Endothelial cell of umbilical vein (primary cell): ENCODE measurements around the gene TPM1.

Source experiments
- EZH2 ChIP-seq: IDR thresholded peaks from 2 replicates; pipeline ENCODE4 v1.6.1; 2012; ENCODE audit warnings: borderline replicate concordance, low read depth, mild to moderate bottlenecking, moderate library complexity, low read length, inconsistent platforms; ENCODE audit not compliant: severe bottlenecking
- POLR2AphosphoS5 ChIP-seq: IDR thresholded peaks from 2 replicates; pipeline ENCODE4 v1.6.1; 2012; ENCODE audit warnings: low read depth, mild to moderate bottlenecking, control low read depth, low read length, moderate library complexity; ENCODE audit not compliant: insufficient read depth
- TF ChIP-seq, protein P1 (sequence below), 2 donors: IDR thresholded peaks; 1 replicate in 1 of 2; 2 replicates in 1 of 2; pipeline ENCODE4 v1.5.1; 2011; ENCODE audit warnings: low read length in 2 of 2, mild to moderate bottlenecking in 2 of 2, moderate library complexity in 2 of 2, control low read depth in 1 of 2, inconsistent platforms in 1 of 2, low read depth in 1 of 2; ENCODE audit not compliant: insufficient read depth in 1 of 2; ENCODE audit errors: extremely low read depth in 1 of 2

DNA sequence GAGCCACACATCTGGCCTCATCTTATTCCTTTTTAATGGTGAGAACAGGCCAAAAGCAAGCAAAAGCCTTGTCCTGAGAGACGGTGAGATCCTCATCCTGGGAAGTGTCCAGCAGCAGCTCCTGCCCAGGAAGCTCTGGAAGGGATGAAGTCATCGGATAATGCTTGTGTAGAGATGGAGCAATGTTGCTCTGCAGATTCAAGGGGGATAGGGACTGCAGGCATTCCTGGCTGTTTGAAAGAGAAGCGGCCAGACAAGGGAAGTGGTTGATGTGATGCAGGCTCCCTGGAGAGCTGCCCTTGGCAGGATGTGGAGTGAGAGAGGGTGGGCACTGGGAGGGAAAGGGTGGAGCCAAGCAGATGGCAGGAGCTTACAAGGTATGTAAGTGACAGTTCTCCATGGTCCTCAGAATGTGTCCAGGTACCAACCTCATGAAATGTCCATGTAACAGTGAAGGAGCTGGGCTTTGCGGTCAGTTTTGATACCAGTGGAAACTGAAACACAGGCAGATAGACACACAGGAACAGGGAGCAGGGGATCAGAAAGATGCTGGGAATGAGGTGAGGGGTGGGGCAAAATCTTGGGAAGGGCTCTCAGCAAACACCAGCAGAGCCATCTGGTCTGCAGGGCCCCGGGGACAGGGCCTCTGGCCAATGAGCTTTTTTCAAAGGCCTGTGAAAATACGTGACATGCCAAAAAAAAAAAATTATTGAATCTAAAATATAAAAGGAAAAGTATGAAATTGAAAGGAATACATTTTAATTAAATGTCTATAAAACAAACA, 46.9 kb downstream of the TPM1 start:
- TF ChIP-seq, protein P1, sequence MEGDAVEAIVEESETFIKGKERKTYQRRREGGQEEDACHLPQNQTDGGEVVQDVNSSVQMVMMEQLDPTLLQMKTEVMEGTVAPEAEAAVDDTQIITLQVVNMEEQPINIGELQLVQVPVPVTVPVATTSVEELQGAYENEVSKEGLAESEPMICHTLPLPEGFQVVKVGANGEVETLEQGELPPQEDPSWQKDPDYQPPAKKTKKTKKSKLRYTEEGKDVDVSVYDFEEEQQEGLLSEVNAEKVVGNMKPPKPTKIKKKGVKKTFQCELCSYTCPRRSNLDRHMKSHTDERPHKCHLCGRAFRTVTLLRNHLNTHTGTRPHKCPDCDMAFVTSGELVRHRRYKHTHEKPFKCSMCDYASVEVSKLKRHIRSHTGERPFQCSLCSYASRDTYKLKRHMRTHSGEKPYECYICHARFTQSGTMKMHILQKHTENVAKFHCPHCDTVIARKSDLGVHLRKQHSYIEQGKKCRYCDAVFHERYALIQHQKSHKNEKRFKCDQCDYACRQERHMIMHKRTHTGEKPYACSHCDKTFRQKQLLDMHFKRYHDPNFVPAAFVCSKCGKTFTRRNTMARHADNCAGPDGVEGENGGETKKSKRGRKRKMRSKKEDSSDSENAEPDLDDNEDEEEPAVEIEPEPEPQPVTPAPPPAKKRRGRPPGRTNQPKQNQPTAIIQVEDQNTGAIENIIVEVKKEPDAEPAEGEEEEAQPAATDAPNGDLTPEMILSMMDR (IDR thresholded peaks at IDR 0.05; ENCODE audit: extremely low read depth in 1 of 2, insufficient read depth in 1 of 2, low read depth in 1 of 2, low read length in 2 of 2) = no peak
- TF ChIP-seq POLR2AphosphoS5 (no peak), EZH2 (no peak)
